SH-SY5Y (cell line): ENCODE results near the gene KPTN.

Source experiments
- GATA2 ChIP-seq: IDR thresholded peaks from 2 replicates; pipeline ENCODE4 v1.6.1; 2011; ENCODE audit warnings: mild to moderate bottlenecking, low read depth, low read length
- GATA3 ChIP-seq: IDR thresholded peaks from 2 replicates; pipeline ENCODE4 v1.6.1; 2011; ENCODE audit warnings: low read depth, mild to moderate bottlenecking, low read length, moderate library complexity

- no peak for TF ChIP-seq GATA3
- TF ChIP-seq GATA2 = no peak
Measured at GRCh38 chr19:47494211-47494547, 10.2 kb upstream of the KPTN start.
